ENCODE data around the gene NR3C2. TPM values are rescaled to one million over a fixed set of nuclear protein-coding genes. Genes with fewer than 3 reads are reported as not detected.

NR3C2 gene
- polyA plus RNA-seq, 1 of the 3 experiments (the other 2 are of a cell fraction): 0.02 TPM

- no peaks in the 10 kb centered on the region for H3F3A ChIP-seq (replicated peaks; ENCODE audit: insufficient read depth)
- no peak overlapping the region for H3K27ac ChIP-seq (ENCODE audit: low read depth in 2 of 2, low read length in 1 of 2)
- ChIA-PET CTCF (no interaction called here), POLR2A (no interaction called here)
- H3K9me2 ChIP-seq: no peaks in the 10 kb centered on the region
- no peak overlapping the region for H3K4me3 ChIP-seq (ENCODE audit: low read depth in 2 of 2, low read length in 1 of 2)
- H3K36me3 ChIP-seq (replicated peaks in 1 of 2; ENCODE audit: control insufficient read depth in 1 of 2, insufficient read depth in 2 of 2, low read length in 1 of 2): no peaks in the 10 kb centered on the region
- TF ChIP-seq GATA2 (CRISPR knock-in tag; IDR thresholded peaks at IDR 0.05) (no peak), CHD2 (IDR thresholded peaks at IDR 0.05; ENCODE audit: low read length, partially characterized antibody) (no peak), TCF12 (IDR thresholded peaks at IDR 0.05) (no peak), FOXM1 (IDR thresholded peaks at IDR 0.05; ENCODE audit: low read depth) (no peak), FOXJ3 (CRISPR knock-in tag; IDR thresholded peaks at IDR 0.05) (no peak), ELF1 (IDR thresholded peaks at IDR 0.05) (no peak), RCOR1 (IDR thresholded peaks at IDR 0.05; ENCODE audit: low read length) (no peak)
- TF ChIP-seq, protein P1, sequence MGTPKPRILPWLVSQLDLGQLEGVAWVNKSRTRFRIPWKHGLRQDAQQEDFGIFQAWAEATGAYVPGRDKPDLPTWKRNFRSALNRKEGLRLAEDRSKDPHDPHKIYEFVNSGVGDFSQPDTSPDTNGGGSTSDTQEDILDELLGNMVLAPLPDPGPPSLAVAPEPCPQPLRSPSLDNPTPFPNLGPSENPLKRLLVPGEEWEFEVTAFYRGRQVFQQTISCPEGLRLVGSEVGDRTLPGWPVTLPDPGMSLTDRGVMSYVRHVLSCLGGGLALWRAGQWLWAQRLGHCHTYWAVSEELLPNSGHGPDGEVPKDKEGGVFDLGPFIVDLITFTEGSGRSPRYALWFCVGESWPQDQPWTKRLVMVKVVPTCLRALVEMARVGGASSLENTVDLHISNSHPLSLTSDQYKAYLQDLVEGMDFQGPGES (IDR thresholded peaks at IDR 0.05; ENCODE audit: low read depth, low read length): no peak
- TF ChIP-seq, protein P2, sequence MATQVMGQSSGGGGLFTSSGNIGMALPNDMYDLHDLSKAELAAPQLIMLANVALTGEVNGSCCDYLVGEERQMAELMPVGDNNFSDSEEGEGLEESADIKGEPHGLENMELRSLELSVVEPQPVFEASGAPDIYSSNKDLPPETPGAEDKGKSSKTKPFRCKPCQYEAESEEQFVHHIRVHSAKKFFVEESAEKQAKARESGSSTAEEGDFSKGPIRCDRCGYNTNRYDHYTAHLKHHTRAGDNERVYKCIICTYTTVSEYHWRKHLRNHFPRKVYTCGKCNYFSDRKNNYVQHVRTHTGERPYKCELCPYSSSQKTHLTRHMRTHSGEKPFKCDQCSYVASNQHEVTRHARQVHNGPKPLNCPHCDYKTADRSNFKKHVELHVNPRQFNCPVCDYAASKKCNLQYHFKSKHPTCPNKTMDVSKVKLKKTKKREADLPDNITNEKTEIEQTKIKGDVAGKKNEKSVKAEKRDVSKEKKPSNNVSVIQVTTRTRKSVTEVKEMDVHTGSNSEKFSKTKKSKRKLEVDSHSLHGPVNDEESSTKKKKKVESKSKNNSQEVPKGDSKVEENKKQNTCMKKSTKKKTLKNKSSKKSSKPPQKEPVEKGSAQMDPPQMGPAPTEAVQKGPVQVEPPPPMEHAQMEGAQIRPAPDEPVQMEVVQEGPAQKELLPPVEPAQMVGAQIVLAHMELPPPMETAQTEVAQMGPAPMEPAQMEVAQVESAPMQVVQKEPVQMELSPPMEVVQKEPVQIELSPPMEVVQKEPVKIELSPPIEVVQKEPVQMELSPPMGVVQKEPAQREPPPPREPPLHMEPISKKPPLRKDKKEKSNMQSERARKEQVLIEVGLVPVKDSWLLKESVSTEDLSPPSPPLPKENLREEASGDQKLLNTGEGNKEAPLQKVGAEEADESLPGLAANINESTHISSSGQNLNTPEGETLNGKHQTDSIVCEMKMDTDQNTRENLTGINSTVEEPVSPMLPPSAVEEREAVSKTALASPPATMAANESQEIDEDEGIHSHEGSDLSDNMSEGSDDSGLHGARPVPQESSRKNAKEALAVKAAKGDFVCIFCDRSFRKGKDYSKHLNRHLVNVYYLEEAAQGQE (IDR thresholded peaks at IDR 0.05; ENCODE audit: low read depth, low read length): no peak
- TF ChIP-seq, protein P3, sequence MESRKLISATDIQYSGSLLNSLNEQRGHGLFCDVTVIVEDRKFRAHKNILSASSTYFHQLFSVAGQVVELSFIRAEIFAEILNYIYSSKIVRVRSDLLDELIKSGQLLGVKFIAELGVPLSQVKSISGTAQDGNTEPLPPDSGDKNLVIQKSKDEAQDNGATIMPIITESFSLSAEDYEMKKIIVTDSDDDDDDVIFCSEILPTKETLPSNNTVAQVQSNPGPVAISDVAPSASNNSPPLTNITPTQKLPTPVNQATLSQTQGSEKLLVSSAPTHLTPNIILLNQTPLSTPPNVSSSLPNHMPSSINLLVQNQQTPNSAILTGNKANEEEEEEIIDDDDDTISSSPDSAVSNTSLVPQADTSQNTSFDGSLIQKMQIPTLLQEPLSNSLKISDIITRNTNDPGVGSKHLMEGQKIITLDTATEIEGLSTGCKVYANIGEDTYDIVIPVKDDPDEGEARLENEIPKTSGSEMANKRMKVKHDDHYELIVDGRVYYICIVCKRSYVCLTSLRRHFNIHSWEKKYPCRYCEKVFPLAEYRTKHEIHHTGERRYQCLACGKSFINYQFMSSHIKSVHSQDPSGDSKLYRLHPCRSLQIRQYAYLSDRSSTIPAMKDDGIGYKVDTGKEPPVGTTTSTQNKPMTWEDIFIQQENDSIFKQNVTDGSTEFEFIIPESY (IDR thresholded peaks at IDR 0.05; ENCODE audit: borderline replicate concordance, low read depth): no peak
- no peak overlapping the region for H3K9ac ChIP-seq
- WGBS (ENCODE audit: low lambda C conversion rate): 26% methylated on average over 2 of the region's 2 CpGs
- no peak overlapping the region for H2AFZ ChIP-seq (ENCODE audit: low read depth)
- no peak for DNase-seq
- H3K27me3 ChIP-seq (ENCODE audit: insufficient read depth): no peaks in the 10 kb centered on the region
- H3K79me2 ChIP-seq (ENCODE audit: insufficient read depth): no peaks in the 10 kb centered on the region
- peaks cover 0 to 2% of the 10 kb centered on the region in 2 experiments; a peak in 1 of 4 replicates for H3K4me1 ChIP-seq (ENCODE audit: control insufficient read depth in 1 of 2, insufficient read depth in 2 of 2, low read depth in 1 of 2, low read length in 1 of 2)
- H3K9me3 ChIP-seq: no peaks in the 10 kb centered on the region
- H3K4me2 ChIP-seq: no peak overlapping the region
- H4K20me1 ChIP-seq (ENCODE audit: insufficient read depth): no peaks in the 10 kb centered on the region
These were observed 44.4 kb downstream of the NR3C2 start for GRCh38 chr4:148397771-148398170.

Measured in SK-N-SH (cell line).